PC-9 (cell line): ENCODE data around the gene TMEM187. TPM values are rescaled to one million over a fixed set of nuclear protein-coding genes. Genes with fewer than 3 reads are reported as not detected.
"Not testable (repeated sequence)": the region's sequence is repeated elsewhere in the genome, so short reads cannot be mapped to it uniquely, and the experiment has no call there.

ENCODE experiments used
- BruUV-seq: library from RNA; stranded (reverse); fragments of 400-500 nt; replicated peaks from 2 replicates; lab custom pipeline; 2021; lab: Mats Ljungman, UMichigan
- CTCF ChIA-PET: fragments of 300-600 bp; sonication (Branson Sonifier 250); formaldehyde crosslinking; loops from one replicate; lab custom pipeline; 2022; ENCODE audit warnings: antibody characterized with exemption; lab: Charles Lee
- POLR2A ChIA-PET: fragments of 300-600 bp; sonication (Branson Sonifier 250); formaldehyde crosslinking; loops from one replicate; lab custom pipeline; 2022; ENCODE audit warnings: antibody characterized with exemption; ENCODE audit not compliant: unreplicated experiment; lab: Charles Lee
- DNase-seq, 2 experiments: peaks; one replicate each; pipeline versions ENCODE4 v3.0.0 to v3.0.0-alpha.2; 2015 to 2022; ENCODE audit warnings: mixed read lengths in 1 of 2
- H2AFZ ChIP-seq: fragments of 200-600 bp; sonication (generic); 2 replicates; pipeline ENCODE4 v1.8.1; 2017; ENCODE audit warnings: antibody characterized with exemption
- H3F3A ChIP-seq: fragments of 200-600 bp; sonication (generic); 2 replicates; pipeline ENCODE4 v1.8.1; 2017; ENCODE audit warnings: antibody characterized with exemption, mild to moderate bottlenecking, low read depth; ENCODE audit not compliant: insufficient read depth
- H3K27ac ChIP-seq: fragments of 200-600 bp; sonication (generic); 2 replicates; pipeline ENCODE4 v1.6.1; 2016; ENCODE audit warnings: mixed run types
- H3K27me3 ChIP-seq: fragments of 200-600 bp; sonication (generic); 2 replicates; pipeline ENCODE4 v1.6.1; 2016; ENCODE audit warnings: low read depth, mixed run types; ENCODE audit not compliant: insufficient read depth
- H3K36me3 ChIP-seq: fragments of 200-600 bp; sonication (generic); 2 replicates; pipeline ENCODE4 v1.6.1; 2016; ENCODE audit warnings: low read depth, mixed run types
- H3K4me1 ChIP-seq: fragments of 200-600 bp; sonication (generic); replicated peaks from 2 replicates; pipeline ENCODE4 v1.6.1; 2016; ENCODE audit warnings: mixed run types; ENCODE audit not compliant: insufficient read depth
- H3K4me2 ChIP-seq: fragments of 200-600 bp; sonication (generic); 2 replicates; pipeline ENCODE4 v1.6.1; 2017; ENCODE audit warnings: mixed run types
- H3K4me3 ChIP-seq: fragments of 200-600 bp; sonication (generic); 2 replicates; pipeline ENCODE4 v1.6.1; 2016; ENCODE audit warnings: mixed run types
- H3K79me2 ChIP-seq: fragments of 200-600 bp; sonication (generic); 2 replicates; pipeline ENCODE4 v1.6.1; 2017; ENCODE audit warnings: low read depth, mixed run types
- H3K9me2 ChIP-seq: fragments of 200-600 bp; sonication (generic); 2 replicates; pipeline ENCODE4 v1.8.1; 2017; ENCODE audit warnings: mild to moderate bottlenecking; ENCODE audit not compliant: insufficient read depth
- H3K9me3 ChIP-seq: fragments of 200-600 bp; sonication (generic); 2 replicates; pipeline ENCODE4 v1.8.1; 2016; ENCODE audit warnings: low read depth; ENCODE audit not compliant: insufficient read depth
- H4K20me1 ChIP-seq: fragments of 200-600 bp; sonication (generic); 2 replicates; pipeline ENCODE4 v1.8.1; 2017; ENCODE audit not compliant: insufficient read depth
- CTCF ChIP-seq: fragments of 200-600 bp; sonication (generic); conservative IDR thresholded peaks from 2 replicates; pipeline ENCODE4 v1.6.1; 2017; ENCODE audit warnings: mixed run types, antibody characterized with exemption, mild to moderate bottlenecking, moderate library complexity
- EZH2 ChIP-seq: fragments of 200-600 bp; sonication (generic); IDR thresholded peaks from 2 replicates; pipeline ENCODE4 v1.8.0; 2017; ENCODE audit warnings: antibody characterized with exemption, low read depth
- intact Hi-C: fragments of 100-400 bp; cut with micrococcal nuclease; formaldehyde crosslinking; loops from one replicate; pipeline ENCODE4 v1.10.0; 2022; ENCODE audit not compliant: unreplicated experiment
- total RNA-seq: library from RNA; stranded (reverse); gene quantifications from 2 replicates; pipeline ENCODE4 v1.2.3, GENCODE V29; 2021

Gene TMEM187
- total RNA-seq, 1 experiment from 2014 or later: 20.1 TPM

DNA sequence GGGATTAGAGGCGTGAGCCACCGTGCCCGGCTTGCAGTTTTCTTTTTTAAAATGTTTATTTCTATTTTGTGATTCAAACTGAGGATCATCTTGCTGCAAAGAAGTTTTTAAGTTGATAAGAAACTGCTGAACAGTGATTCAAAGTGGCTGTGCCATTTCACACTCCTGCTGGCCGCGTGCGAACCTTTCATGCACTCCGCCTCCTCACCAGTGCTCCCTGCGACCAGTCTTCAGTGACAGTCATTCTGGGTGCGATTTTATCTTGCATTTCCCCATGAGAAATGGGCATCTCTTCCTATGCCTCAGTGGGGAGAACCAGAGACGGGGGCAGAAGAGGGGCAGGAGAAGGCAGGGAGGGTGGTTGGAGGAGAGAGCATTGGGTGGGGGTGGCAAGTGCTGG is 21.4 kb downstream of the TMEM187 start:
- no peak overlapping the region for H3K27ac ChIP-seq
- no peaks in the 10 kb centered on the region for H3K79me2 ChIP-seq
- no peaks in the 10 kb centered on the region for H3K9me3 ChIP-seq
- CTCF ChIA-PET: no interaction called here
- no peaks in the 10 kb centered on the region for H4K20me1 ChIP-seq
- BruUV-seq: no TSS peak
- no peak overlapping the region for H2AFZ ChIP-seq
- intact Hi-C loops: no loop called here
- H3F3A ChIP-seq: no peaks in the 10 kb centered on the region
- TF ChIP-seq CTCF (no peak), EZH2 (no peak)
- H3K4me1 ChIP-seq: no peaks in the 10 kb centered on the region
- no peaks in the 10 kb centered on the region for H3K9me2 ChIP-seq
- H3K36me3 ChIP-seq: no peaks in the 10 kb centered on the region
- no peak for DNase-seq
- no peak overlapping the region for H3K4me3 ChIP-seq
- POLR2A ChIA-PET: interaction anchor here (0.8 kb wide), 1 partner anchor 19 kb away, joined by 10 read pairs; no protein-coding TSS in a partner anchor
- no peaks in the 10 kb centered on the region for H3K27me3 ChIP-seq
- no peak overlapping the region for H3K4me2 ChIP-seq

GRCh38 chrX:153994398-153994797 is 21.8 kb downstream of the TMEM187 start:
- H3K4me1 ChIP-seq, H4K20me1 ChIP-seq, H3K79me2 ChIP-seq, H3K36me3 ChIP-seq, H3K4me3 ChIP-seq, intact Hi-C loops, POLR2A ChIA-PET, H2AFZ ChIP-seq, CTCF ChIA-PET, H3K9me3 ChIP-seq, H3K27ac ChIP-seq, H3F3A ChIP-seq, DNase-seq, BruUV-seq, H3K9me2 ChIP-seq, H3K27me3 ChIP-seq, H3K4me2 ChIP-seq: not testable (repeated sequence)

GRCh38 chrX:153995504-153995903 is 22.9 kb downstream of the TMEM187 start:
- BruUV-seq: no TSS peak
- POLR2A ChIA-PET: no interaction called here
- H3K4me3 ChIP-seq: no peak overlapping the region

More at GRCh38 chrX:153995504-153995903, 22.9 kb downstream of the TMEM187 start:
- no peak overlapping the region for H3K4me2 ChIP-seq
- peaks cover 3% of the 10 kb centered on the region; the same call in 1 of the 2 replicates for H3F3A ChIP-seq
- H3K9me2 ChIP-seq: no peaks in the 10 kb centered on the region
- H3K27ac ChIP-seq: no peak overlapping the region
- H4K20me1 ChIP-seq: no peaks in the 10 kb centered on the region
- no peaks in the 10 kb centered on the region for H3K79me2 ChIP-seq
- CTCF ChIA-PET: no interaction called here
- TF ChIP-seq EZH2 (no peak), CTCF (no peak)
- no peaks in the 10 kb centered on the region for H3K36me3 ChIP-seq
- H3K9me3 ChIP-seq: no peaks in the 10 kb centered on the region
- H3K4me1 ChIP-seq: 0 out of 2 replicates have a peak, but pooled peaks cover 5% of the 10 kb centered on the region
- intact Hi-C loops: no loop called here
- H2AFZ ChIP-seq: no peak overlapping the region
- no peak for DNase-seq
- no peaks in the 10 kb centered on the region for H3K27me3 ChIP-seq
